Aorta (tissue), 5 donors: ENCODE results near the gene AP2B1. TPM values are rescaled to one million over a fixed set of nuclear protein-coding genes. Genes with fewer than 3 reads are reported as not detected.

Source experiments
- ATAC-seq: fragments of 200-7000 bp; cut with Tn5 transposase; one replicate; pipeline ENCODE4 v1.9.1; 2022; ENCODE audit warnings: moderate library complexity; ENCODE audit not compliant: low FRiP score
- DNase-seq, 2 donors: peaks; one replicate each; pipeline ENCODE4 v3.0.0-alpha.2; 2020
- H3K27ac ChIP-seq, 2 donors: one replicate each; pipeline ENCODE4 v1.5.1; 2013; ENCODE audit warnings: low read length in 2 of 2, mild to moderate bottlenecking in 2 of 2, moderate library complexity in 2 of 2, control low read depth in 1 of 2, inconsistent platforms in 1 of 2, low read depth in 1 of 2
- H3K27me3 ChIP-seq, 2 donors: one replicate each; pipeline ENCODE4 v1.6.1; 2013; ENCODE audit warnings: control low read depth in 1 of 2, low read length in 1 of 2, mild to moderate bottlenecking in 1 of 2, moderate library complexity in 1 of 2; ENCODE audit not compliant: insufficient read depth in 2 of 2, control insufficient read depth in 1 of 2
- H3K36me3 ChIP-seq, 2 donors: one replicate each; pipeline ENCODE4 v1.6.1; 2013; ENCODE audit warnings: control low read depth in 1 of 2, low read length in 1 of 2, mild to moderate bottlenecking in 1 of 2; ENCODE audit not compliant: insufficient read depth in 2 of 2, control insufficient read depth in 1 of 2
- H3K4me1 ChIP-seq, 2 donors: one replicate each; pipeline ENCODE4 v1.6.1; 2013; ENCODE audit warnings: low read length in 2 of 2, control low read depth in 1 of 2, mild to moderate bottlenecking in 1 of 2, moderate library complexity in 1 of 2; ENCODE audit not compliant: insufficient read depth in 2 of 2, control insufficient read depth in 1 of 2
- H3K4me3 ChIP-seq, 2 donors: one replicate each; pipeline ENCODE4 v1.5.1; 2013; ENCODE audit warnings: low read length in 2 of 2, control low read depth in 1 of 2, mild to moderate bottlenecking in 1 of 2
- H3K9me3 ChIP-seq: one replicate; pipeline ENCODE4 v1.6.1; 2013; ENCODE audit warnings: mild to moderate bottlenecking, low read length; ENCODE audit not compliant: control insufficient read depth
- WGBS, 2 donors: extraction: QIAGEN DNeasy Blood & Tissue Kit; methylation state at CpG; one replicate each; pipeline ENCODE4 v1.1.7; 2013; 5-methylcytosine and 5-hydroxymethylcytosine counted together
- intact Hi-C, 2 donors: fragments of 100-400 bp; cut with DNase I; formaldehyde crosslinking; loops; one replicate each; pipeline versions ENCODE4 v1.14.2 to v1.15.0; 2022
- polyA plus RNA-seq, 2 donors: library from polyadenylated mRNA; stranded (reverse); fragments of 200-250 nt; gene quantifications; one replicate each; pipeline ENCODE4 v1.2.3, GENCODE V29; 2013
- total RNA-seq, 2 donors: library from RNA; stranded (reverse); fragmentation: NEBNext Ultra II Directional; extraction: Animal tissue kit (Norgen Biotek cat#: 25700); gene quantifications; one replicate each; pipeline ENCODE4 v1.2.1, GENCODE V29; 2021
- donor health status: healthy with polysubstance abuse.
- donor health status: Bipolar disorder and iron deficiency.
- donor health status: DM: no; HTN: no; CAD: no.
- donor health status: DM: no; HTN: no; CAD: no.
- donor health status: DM: yes; HTN: yes; CAD: no.

AP2B1 gene
- total and polyA plus RNA-seq, 4 donors = 17.9 to 120 (median 66.7) TPM

GRCh38 chr17:35546487-35546886, 40.6 kb upstream of the AP2B1 start:
- H3K9me3 ChIP-seq = no peaks in the 10 kb centered on the region
- H3K4me1 ChIP-seq = peaks cover 0 to 3% of the 10 kb centered on the region in 2 donors
- DNase-seq (no peak), ATAC-seq (no peak)
- H3K4me3 ChIP-seq = no peak overlapping the region
- WGBS, 2 donors = 64 to 78% methylated on average over 1 of the region's 1 CpG
- intact Hi-C loops = no loop called here
- peaks cover 0 to 1% of the 10 kb centered on the region in 2 donors for H3K27me3 ChIP-seq
- H3K36me3 ChIP-seq = no peaks in the 10 kb centered on the region
- no peak overlapping the region for H3K27ac ChIP-seq

- no peak for ATAC-seq
- Histone ChIP-seq H3K4me1 (peaks cover 0 to 3% of the 10 kb centered on the region in 2 donors), H3K27me3 (peaks cover 0 to 2% of the 10 kb centered on the region in 2 donors), H3K27ac (no peak overlapping the region), H3K9me3 (no peaks in the 10 kb centered on the region), H3K36me3 (no peaks in the 10 kb centered on the region), H3K4me3 (no peak overlapping the region)
- DNase-seq = no peak
- intact Hi-C loops = no loop called here
- WGBS, 2 donors = 48 to 53% methylated on average over 8 of the region's 8 CpGs
Measured at GRCh38 chr17:35548208-35548810, 38.8 kb upstream of the AP2B1 start.

- intact Hi-C loops = no loop called here
Measured at GRCh38 chr17:35548978-35549377, 38.1 kb upstream of the AP2B1 start.

GRCh38 chr17:35553310-35553709, 33.8 kb upstream of the AP2B1 start:
- Histone ChIP-seq H3K36me3 (no peaks in the 10 kb centered on the region), H3K27ac (no peak overlapping the region), H3K4me1 (no peaks in the 10 kb centered on the region), H3K27me3 (peaks cover 0 to 2% of the 10 kb centered on the region in 2 donors), H3K4me3 (no peak overlapping the region), H3K9me3 (no peaks in the 10 kb centered on the region)
- ATAC-seq = no peak
- no peak for DNase-seq
- 61 to 64% methylated on average over 4 of the region's 4 CpGs for WGBS, 2 donors
- intact Hi-C loops = no loop called here

More at GRCh38 chr17:35548978-35549377, 38.1 kb upstream of the AP2B1 start:
- ATAC-seq (no peak), DNase-seq (no peak)
- H3K27ac ChIP-seq = no peak overlapping the region
- peaks cover 0 to 2% of the 10 kb centered on the region in 2 donors for H3K27me3 ChIP-seq
- no peaks in the 10 kb centered on the region for H3K9me3 ChIP-seq
- WGBS, 2 donors = 42 to 53% methylated on average over 1 of the region's 1 CpG
- no peaks in the 10 kb centered on the region for H3K4me1 ChIP-seq
- no peaks in the 10 kb centered on the region for H3K36me3 ChIP-seq
- H3K4me3 ChIP-seq = no peak overlapping the region

- Histone ChIP-seq H3K27me3 (peaks cover 0 to 4% of the 10 kb centered on the region in 2 donors), H3K9me3 (no peaks in the 10 kb centered on the region), H3K4me3 (no peak overlapping the region), H3K27ac (no peak overlapping the region), H3K36me3 (no peaks in the 10 kb centered on the region), H3K4me1 (no peaks in the 10 kb centered on the region)
- DNase-seq (no peak), ATAC-seq (no peak)
- intact Hi-C loops = no loop called here
- 71 to 74% methylated on average over 5 of the region's 5 CpGs for WGBS, 2 donors
Measured at GRCh38 chr17:35554668-35555067, 32.5 kb upstream of the AP2B1 start.

- no peak for ATAC-seq
- no peak overlapping the region for H3K27ac ChIP-seq
- peaks cover 0 to 4% of the 10 kb centered on the region in 2 donors for H3K27me3 ChIP-seq
- DNase-seq = no peak
- intact Hi-C loops = no loop called here
- 82 to 83% methylated on average over 5 of the region's 5 CpGs for WGBS, 2 donors
- no peak overlapping the region for H3K4me3 ChIP-seq
- H3K4me1 ChIP-seq = no peaks in the 10 kb centered on the region
- H3K36me3 ChIP-seq = no peaks in the 10 kb centered on the region
- H3K9me3 ChIP-seq = no peaks in the 10 kb centered on the region
Measured at GRCh38 chr17:35555691-35556090, 31.4 kb upstream of the AP2B1 start.

- Histone ChIP-seq H3K9me3 (no peaks in the 10 kb centered on the region), H3K4me1 (no peaks in the 10 kb centered on the region), H3K36me3 (no peaks in the 10 kb centered on the region), H3K27me3 (peaks cover 0 to 2% of the 10 kb centered on the region in 2 donors), H3K27ac (no peak overlapping the region), H3K4me3 (no peak overlapping the region)
- WGBS, 2 donors = 84 to 85% methylated on average over 3 of the region's 3 CpGs
- DNase-seq (no peak), ATAC-seq (no peak)
- intact Hi-C loops = no loop called here
Measured at GRCh38 chr17:35557353-35557752, 29.8 kb upstream of the AP2B1 start.

GRCh38 chr17:35559495-35560210, 27.5 kb upstream of the AP2B1 start:
- Histone ChIP-seq H3K4me1 (no peaks in the 10 kb centered on the region), H3K9me3 (no peaks in the 10 kb centered on the region), H3K27ac (no peak overlapping the region), H3K4me3 (no peak overlapping the region), H3K36me3 (no peaks in the 10 kb centered on the region), H3K27me3 (peaks cover 0 to 2% of the 10 kb centered on the region in 2 donors)
- no peak for DNase-seq
- ATAC-seq = no peak
- 60 to 64% methylated on average over 2 of the region's 2 CpGs for WGBS, 2 donors
- intact Hi-C loops = no loop called here

GRCh38 chr17:35560703-35561102, 26.4 kb upstream of the AP2B1 start, which contains the start of gene SLFN14:
Gene SLFN14, minus strand, starts transcription at chr17:35560819. Its CDS starts 2,757 bp downstream, at chr17:35558062.
- DNase-seq (no peak), ATAC-seq (no peak)
- H3K4me1 ChIP-seq = no peaks in the 10 kb centered on the region
- H3K4me3 ChIP-seq = no peak within 1 kb of the TSS
- H3K27ac ChIP-seq = no peak within 1 kb of the TSS
- H3K9me3 ChIP-seq = no peaks in the 10 kb centered on the region
- 53 to 55% methylated on average over 3 of the region's 3 CpGs for WGBS, 2 donors
- no peaks in the 10 kb centered on the region for H3K36me3 ChIP-seq
- intact Hi-C loops = no loop called here
- peaks cover 0 to 2% of the 10 kb centered on the region in 2 donors for H3K27me3 ChIP-seq
